ENCODE results near the gene SIK3. TPM values are rescaled to one million over a fixed set of nuclear protein-coding genes. Genes with fewer than 3 reads are reported as not detected.

SIK3 gene
- total RNA-seq, 1 experiment from 2014 or later, result 33.3 TPM

- POLR2A ChIA-PET, result interaction anchor here (1.3 kb wide), 1 partner anchor 31 kb away, joined by 3 read pairs; no protein-coding TSS in a partner anchor
- H3K36me3 Mint-ChIP-seq (ENCODE audit: insufficient read depth, unreplicated experiment), result peaks cover 6% of the 10 kb centered on the region
- no peaks in the 10 kb centered on the region for H3K9me3 Mint-ChIP-seq (ENCODE audit: unreplicated experiment)
- no peak overlapping the region for H3K4me3 Mint-ChIP-seq (ENCODE audit: unreplicated experiment)
- BruUV-seq (replicated peaks), result no TSS peak
- no peak overlapping the region for H3K27ac Mint-ChIP-seq (ENCODE audit: low read depth, unreplicated experiment)
- no peak for DNase-seq (ENCODE audit: unreplicated experiment)
- intact Hi-C loops (cut with micrococcal nuclease), result no loop called here
- CTCF ChIA-PET, result no interaction called here
- H3K27me3 Mint-ChIP-seq (ENCODE audit: insufficient read depth, unreplicated experiment), result no peaks in the 10 kb centered on the region
- peaks cover 8% of the 10 kb centered on the region for H3K4me1 Mint-ChIP-seq (ENCODE audit: insufficient read depth, unreplicated experiment)
- TF ChIP-seq CTCF (IDR thresholded peaks at IDR 0.05; ENCODE audit: unreplicated experiment), result no peak
These were observed 38.5 kb downstream of the SIK3 start for GRCh38 chr11:117059611-117060148.

GRCh38 chr11:117058761-117059261, 39.4 kb downstream of the SIK3 start:
- Mint-ChIP-seq H3K9me3 (ENCODE audit: unreplicated experiment) (no peaks in the 10 kb centered on the region), H3K27ac (ENCODE audit: low read depth, unreplicated experiment) (no peak overlapping the region), H3K4me1 (ENCODE audit: insufficient read depth, unreplicated experiment) (no peaks in the 10 kb centered on the region), H3K27me3 (ENCODE audit: insufficient read depth, unreplicated experiment) (no peaks in the 10 kb centered on the region), H3K36me3 (ENCODE audit: insufficient read depth, unreplicated experiment) (peaks cover 6% of the 10 kb centered on the region), H3K4me3 (ENCODE audit: unreplicated experiment) (no peak overlapping the region)
- CTCF ChIA-PET, result interaction anchor here (0.7 to 0.8 kb wide), 2 partner anchors 18 to 64 kb away, joined by 3 to 6 read pairs; no protein-coding TSS in a partner anchor
- DNase-seq (ENCODE audit: unreplicated experiment), result peak; percentile 36
- POLR2A ChIA-PET, result interaction anchor here (0.6 to 1.3 kb wide), 6 partner anchors 10 to 85 kb away, joined by 3 to 5 read pairs (median 3); partner anchors contain the start of gene PAFAH1B2
- TF ChIP-seq CTCF (IDR thresholded peaks at IDR 0.05; ENCODE audit: unreplicated experiment), result no peak
- intact Hi-C loops (cut with micrococcal nuclease), result no loop called here
- no TSS peak for BruUV-seq (replicated peaks)

- POLR2A ChIA-PET, result interaction anchor here (0.5 to 1.3 kb wide), 2 partner anchors 14 to 122 kb away, joined by 3 read pairs; no protein-coding TSS in a partner anchor
- Mint-ChIP-seq H3K4me3 (ENCODE audit: unreplicated experiment) (no peak overlapping the region), H3K9me3 (ENCODE audit: unreplicated experiment) (no peaks in the 10 kb centered on the region), H3K36me3 (ENCODE audit: insufficient read depth, unreplicated experiment) (peaks cover 6% of the 10 kb centered on the region), H3K27me3 (ENCODE audit: insufficient read depth, unreplicated experiment) (no peaks in the 10 kb centered on the region), H3K4me1 (ENCODE audit: insufficient read depth, unreplicated experiment) (no peaks in the 10 kb centered on the region), H3K27ac (ENCODE audit: low read depth, unreplicated experiment) (no peak overlapping the region)
- CTCF ChIA-PET, result interaction anchor here (0.5 to 0.7 kb wide), 3 partner anchors 30 to 178 kb away, joined by 3 read pairs; no protein-coding TSS in a partner anchor
- BruUV-seq (replicated peaks), result no TSS peak
- no peak for TF ChIP-seq CTCF (IDR thresholded peaks at IDR 0.05; ENCODE audit: unreplicated experiment)
- intact Hi-C loops (cut with micrococcal nuclease), result no loop called here
- no peak for DNase-seq (ENCODE audit: unreplicated experiment)
These were observed 40.5 kb downstream of the SIK3 start for GRCh38 chr11:117057727-117058126.

GRCh38 chr11:117057317-117057716, 40.9 kb downstream of the SIK3 start:
- Mint-ChIP-seq H3K27ac (ENCODE audit: low read depth, unreplicated experiment) (no peak overlapping the region), H3K36me3 (ENCODE audit: insufficient read depth, unreplicated experiment) (peaks cover 6% of the 10 kb centered on the region), H3K4me3 (ENCODE audit: unreplicated experiment) (no peak overlapping the region), H3K27me3 (ENCODE audit: insufficient read depth, unreplicated experiment) (no peaks in the 10 kb centered on the region), H3K9me3 (ENCODE audit: unreplicated experiment) (no peaks in the 10 kb centered on the region), H3K4me1 (ENCODE audit: insufficient read depth, unreplicated experiment) (no peaks in the 10 kb centered on the region)
- intact Hi-C loops (cut with micrococcal nuclease), result no loop called here
- CTCF ChIA-PET, result interaction anchor here (0.5 to 0.6 kb wide), 2 partner anchors 30 to 177 kb away, joined by 3 read pairs; no protein-coding TSS in a partner anchor
- BruUV-seq (replicated peaks), result no TSS peak
- DNase-seq (ENCODE audit: unreplicated experiment), result no peak
- POLR2A ChIA-PET, result interaction anchor here (1.3 kb wide), 1 partner anchor 15 kb away, joined by 3 read pairs; no protein-coding TSS in a partner anchor
- no peak for TF ChIP-seq CTCF (IDR thresholded peaks at IDR 0.05; ENCODE audit: unreplicated experiment)
